Prostate gland (tissue), 2 donors: ENCODE results near the gene NLRC3. TPM values are rescaled to one million over a fixed set of nuclear protein-coding genes. Genes with fewer than 3 reads are reported as not detected.

Source experiments
- DNase-seq: peaks from one replicate; pipeline ENCODE4 v3.0.0-alpha.2; 2019; ENCODE audit warnings: low spot score
- H3K27ac ChIP-seq, 2 donors: fragments of 200-600 bp; sonication (generic); 2 replicates each; pipeline ENCODE4 v1.5.1; 2017 to 2019
- H3K27me3 ChIP-seq: fragments of 200-600 bp; sonication (generic); replicated peaks from 2 replicates; pipeline ENCODE4 v1.5.1; 2019; ENCODE audit not compliant: insufficient read depth
- H3K36me3 ChIP-seq, 2 donors: fragments of 200-600 bp; sonication (generic); 1 replicate in 1 of 2; 2 replicates in 1 of 2; pipeline versions ENCODE4 v1.5.1 to v1.8.1; 2017 to 2019
- H3K4me1 ChIP-seq: fragments of 200-600 bp; sonication (generic); replicated peaks from 2 replicates; pipeline ENCODE4 v1.5.1; 2019
- H3K4me3 ChIP-seq, 2 donors: fragments of 200-600 bp; sonication (generic); 2 replicates each; pipeline ENCODE4 v1.5.1; 2017 to 2019
- H3K9me3 ChIP-seq: fragments of 200-600 bp; sonication (generic); 2 replicates; pipeline ENCODE4 v1.5.1; 2017
- CTCF ChIP-seq, 4 experiments: fragments of 200-600 bp in 2 of 4; fragments of 450-650 bp in 2 of 4; sonication (generic) in 2 of 4; IDR thresholded peaks; 1 replicate in 3 of 4; 2 replicates in 1 of 4; pipeline ENCODE4 v1.5.1; 2016 to 2019; ENCODE audit warnings: antibody characterized with exemption in 4 of 4, mild to moderate bottlenecking in 2 of 4, moderate library complexity in 2 of 4
- POLR2A ChIP-seq: fragments of 450-650 bp; IDR thresholded peaks from one replicate; pipeline ENCODE4 v1.6.1; 2016; ENCODE audit warnings: antibody characterized with exemption, mild to moderate bottlenecking
- POLR2AphosphoS5 ChIP-seq: sonication (generic); formaldehyde crosslinking; IDR thresholded peaks from one replicate; pipeline ENCODE4 v1.6.1; 2017; ENCODE audit warnings: antibody characterized with exemption
- WGBS: methylation state at CpG from one replicate; pipeline ENCODE4 v1.1.5; 2018; 5-methylcytosine and 5-hydroxymethylcytosine counted together
- intact Hi-C: fragments of 100-400 bp; cut with DNase I; formaldehyde crosslinking; loops from one replicate; pipeline ENCODE4 v1.14.2; 2022
- total RNA-seq, 2 donors: library from RNA; depleted of rRNA; stranded (reverse); fragments of >200 nt; gene quantifications; one replicate each; pipeline ENCODE4 v1.1.0, GENCODE V29; 2016

The NLRC3 gene
- total RNA-seq, 2 donors from 2014 or later = 0.85 to 0.87 TPM

DNA sequence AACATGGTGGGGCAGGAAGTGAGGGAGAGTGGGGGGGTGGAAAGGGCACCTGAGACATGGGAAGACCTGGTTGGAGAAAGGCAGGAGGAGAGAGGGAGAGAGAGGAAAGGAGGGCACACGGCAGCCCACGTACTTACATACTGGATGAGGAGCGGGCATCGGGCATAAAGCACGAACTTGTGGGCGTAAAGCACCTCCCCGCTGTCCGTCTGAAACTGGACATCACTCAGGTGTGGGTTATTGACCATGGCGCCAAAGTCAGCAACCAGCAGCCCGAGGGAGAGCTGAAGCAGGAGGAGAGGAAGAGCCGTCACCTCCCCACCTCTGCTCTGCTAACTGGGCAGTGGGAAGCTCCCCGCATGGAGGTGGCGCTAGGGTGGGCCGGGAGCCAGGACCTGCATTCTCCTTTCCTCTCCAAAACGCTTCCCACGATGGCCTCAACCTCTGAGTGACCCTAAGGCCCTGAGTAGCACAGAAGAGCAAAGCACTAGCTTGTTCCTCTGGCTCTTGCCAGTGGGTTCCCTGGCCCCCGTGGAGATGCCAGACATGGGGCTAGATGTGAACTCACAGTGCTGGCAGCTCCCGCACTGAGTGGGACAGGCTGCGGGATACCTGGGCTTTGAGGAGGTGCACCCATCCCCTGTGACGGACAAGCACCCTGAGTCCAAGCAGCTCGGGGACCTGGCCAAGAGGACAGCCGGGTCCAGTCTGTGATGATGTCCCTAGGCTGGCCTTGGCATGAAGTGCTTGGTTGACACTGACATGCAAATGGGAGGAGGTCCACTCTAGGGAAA, 17.3 kb upstream of the NLRC3 start:
- no peak for DNase-seq
- H3K27ac ChIP-seq = no peak overlapping the region
- intact Hi-C loops = no loop called here
- no peaks in the 10 kb centered on the region for H3K27me3 ChIP-seq
- no peaks in the 10 kb centered on the region for H3K9me3 ChIP-seq
- no peak for TF ChIP-seq CTCF (IDR thresholded peaks at IDR 0.05)
- no peak for TF ChIP-seq POLR2AphosphoS5
- TF ChIP-seq POLR2A = no peak
- no peaks in the 10 kb centered on the region for H3K36me3 ChIP-seq
- no peak overlapping the region for H3K4me3 ChIP-seq
- WGBS = 93% methylated on average over 21 of the region's 22 CpGs
- no peaks in the 10 kb centered on the region for H3K4me1 ChIP-seq

DNA sequence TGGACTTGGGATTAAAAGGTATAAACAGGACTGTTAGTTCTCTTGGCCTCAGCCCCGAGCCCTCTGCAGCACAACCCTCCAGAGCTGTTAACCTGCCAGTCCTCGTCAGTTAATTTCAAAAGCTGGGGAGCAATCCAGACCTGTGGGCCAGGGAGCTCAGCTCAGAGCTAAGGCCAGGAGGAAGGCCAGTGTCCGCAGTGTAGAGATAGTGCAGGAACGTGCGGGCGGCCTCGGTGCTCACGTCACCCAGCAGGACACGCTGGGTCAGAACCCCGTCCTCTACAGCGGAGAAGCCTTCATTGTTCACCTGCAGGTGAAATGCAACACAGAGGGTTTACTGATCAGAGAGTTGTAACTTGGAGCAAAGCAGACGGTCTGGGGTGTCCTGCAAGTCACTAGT, 15.4 kb upstream of the NLRC3 start:
- intact Hi-C loops = no loop called here
- Histone ChIP-seq H3K4me3 (no peak overlapping the region), H3K4me1 (no peaks in the 10 kb centered on the region), H3K9me3 (no peaks in the 10 kb centered on the region), H3K36me3 (no peaks in the 10 kb centered on the region), H3K27me3 (no peaks in the 10 kb centered on the region), H3K27ac (no peak overlapping the region)
- 93% methylated on average over 12 of the region's 12 CpGs for WGBS
- TF ChIP-seq CTCF (IDR thresholded peaks at IDR 0.05) = no peak
- TF ChIP-seq POLR2A = no peak
- no peak for TF ChIP-seq POLR2AphosphoS5
- DNase-seq = no peak

DNA sequence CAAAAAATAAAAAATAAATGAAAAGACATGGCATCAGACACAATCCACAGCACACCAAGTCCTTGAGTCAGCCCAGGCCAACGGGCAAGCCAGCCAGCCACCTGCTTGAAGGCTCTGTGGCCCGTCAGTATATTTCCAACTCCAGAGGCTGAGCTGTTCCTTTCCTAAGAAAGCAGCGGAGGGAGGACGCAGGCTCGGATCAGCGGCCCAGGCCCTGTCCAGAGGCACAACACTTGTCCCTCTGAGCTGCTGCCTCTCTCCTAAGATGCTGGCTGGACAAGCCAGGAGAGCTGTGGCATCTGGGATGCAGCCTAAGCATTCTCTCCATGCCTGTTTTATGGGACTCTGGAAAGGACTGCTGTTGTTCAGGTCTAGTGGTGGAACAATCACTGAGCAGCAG, 14.8 kb upstream of the NLRC3 start:
- intact Hi-C loops = no loop called here
- no peak for DNase-seq

DNA sequence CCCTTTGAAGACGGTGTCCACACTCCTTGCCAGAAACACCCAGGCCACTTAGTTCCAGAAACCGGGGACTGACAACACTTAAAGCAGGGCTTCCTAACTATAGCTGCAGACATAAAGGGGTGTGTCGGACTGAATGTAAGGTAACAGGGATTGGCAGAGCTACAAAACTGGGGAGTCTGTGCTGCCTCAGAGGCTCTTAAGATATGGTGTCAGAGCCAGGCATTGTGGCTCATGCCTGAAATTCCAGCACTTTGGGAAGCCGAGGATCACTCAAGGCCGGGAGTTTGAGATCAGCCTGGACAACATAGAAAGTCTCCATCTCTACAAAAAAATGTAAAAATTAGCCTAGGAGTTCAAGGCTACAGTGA, 14.2 kb upstream of the NLRC3 start:
- no peaks in the 10 kb centered on the region for H3K36me3 ChIP-seq
- H3K4me3 ChIP-seq = no peak overlapping the region
- TF ChIP-seq POLR2AphosphoS5 (no peak), CTCF (IDR thresholded peaks at IDR 0.05) (no peak), POLR2A (no peak)
- H3K27ac ChIP-seq = no peak overlapping the region
- DNase-seq = no peak
- no peaks in the 10 kb centered on the region for H3K9me3 ChIP-seq
- intact Hi-C loops = no loop called here
- no peaks in the 10 kb centered on the region for H3K27me3 ChIP-seq
- H3K4me1 ChIP-seq = no peaks in the 10 kb centered on the region
- 87% methylated on average over 5 of the region's 5 CpGs for WGBS

More for the DNA sequence above, 14.8 kb upstream of the NLRC3 start:
- no peak for TF ChIP-seq POLR2AphosphoS5
- no peak for TF ChIP-seq CTCF (IDR thresholded peaks at IDR 0.05)
- TF ChIP-seq POLR2A = no peak
- Histone ChIP-seq H3K27ac (no peak overlapping the region), H3K27me3 (no peaks in the 10 kb centered on the region), H3K9me3 (no peaks in the 10 kb centered on the region), H3K4me1 (no peaks in the 10 kb centered on the region), H3K36me3 (no peaks in the 10 kb centered on the region), H3K4me3 (no peak overlapping the region)
- 95% methylated on average over 6 of the region's 6 CpGs for WGBS
